HL-60 (cell line): ENCODE measurements around the gene FAM171A1.

Experiments
- POLR2AphosphoS5 ChIP-seq: IDR thresholded peaks from 2 replicates; pipeline ENCODE4 v1.6.1; 2012; ENCODE audit warnings: low read depth
- TF ChIP-seq, protein P1 (sequence below): IDR thresholded peaks from one replicate; pipeline ENCODE4 v1.5.1; 2011; ENCODE audit warnings: low read length, control low read depth, inconsistent platforms; ENCODE audit not compliant: insufficient read depth

DNA sequence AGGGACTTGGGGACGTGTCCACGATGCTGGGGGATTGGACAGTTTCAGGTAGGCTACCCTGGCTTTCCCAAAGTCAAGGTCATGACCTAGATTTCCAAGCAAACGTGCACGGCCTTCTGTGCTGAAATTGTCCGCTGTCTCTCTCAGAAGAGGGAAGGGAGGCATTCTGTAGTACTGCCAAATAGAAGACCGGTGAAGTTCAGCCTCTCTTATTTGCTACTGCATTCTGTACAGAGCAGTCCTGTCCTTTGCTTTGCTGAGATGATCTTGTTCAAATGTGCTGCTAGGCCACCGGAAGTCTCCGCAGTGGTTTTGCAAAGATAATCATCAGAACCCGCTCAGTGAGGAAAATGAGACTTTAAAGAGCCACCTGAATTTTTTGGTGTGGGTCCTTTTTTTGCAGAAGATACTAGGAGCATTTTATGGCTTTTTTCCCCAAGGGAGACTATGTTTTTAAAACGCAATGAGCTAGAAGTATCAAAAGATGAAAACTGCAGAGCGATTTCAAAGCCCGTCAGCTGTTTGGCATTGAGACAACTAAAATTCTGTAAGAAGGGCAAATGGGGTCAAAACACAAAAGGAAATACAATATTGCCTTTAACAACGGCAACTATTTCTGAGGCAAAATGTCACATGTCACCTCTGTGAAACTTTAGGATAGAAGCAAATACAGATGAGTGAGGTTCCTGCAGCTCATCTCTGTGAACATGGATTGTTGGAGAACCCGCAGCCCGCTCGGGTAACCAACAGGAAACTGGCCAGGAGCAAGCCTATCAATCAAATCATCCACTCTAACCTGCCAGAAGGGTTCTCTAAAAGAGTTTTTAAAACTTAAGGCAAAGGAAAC is 201.3 kb downstream of the FAM171A1 start:
- no peak for TF ChIP-seq POLR2AphosphoS5
- TF ChIP-seq, protein P1, sequence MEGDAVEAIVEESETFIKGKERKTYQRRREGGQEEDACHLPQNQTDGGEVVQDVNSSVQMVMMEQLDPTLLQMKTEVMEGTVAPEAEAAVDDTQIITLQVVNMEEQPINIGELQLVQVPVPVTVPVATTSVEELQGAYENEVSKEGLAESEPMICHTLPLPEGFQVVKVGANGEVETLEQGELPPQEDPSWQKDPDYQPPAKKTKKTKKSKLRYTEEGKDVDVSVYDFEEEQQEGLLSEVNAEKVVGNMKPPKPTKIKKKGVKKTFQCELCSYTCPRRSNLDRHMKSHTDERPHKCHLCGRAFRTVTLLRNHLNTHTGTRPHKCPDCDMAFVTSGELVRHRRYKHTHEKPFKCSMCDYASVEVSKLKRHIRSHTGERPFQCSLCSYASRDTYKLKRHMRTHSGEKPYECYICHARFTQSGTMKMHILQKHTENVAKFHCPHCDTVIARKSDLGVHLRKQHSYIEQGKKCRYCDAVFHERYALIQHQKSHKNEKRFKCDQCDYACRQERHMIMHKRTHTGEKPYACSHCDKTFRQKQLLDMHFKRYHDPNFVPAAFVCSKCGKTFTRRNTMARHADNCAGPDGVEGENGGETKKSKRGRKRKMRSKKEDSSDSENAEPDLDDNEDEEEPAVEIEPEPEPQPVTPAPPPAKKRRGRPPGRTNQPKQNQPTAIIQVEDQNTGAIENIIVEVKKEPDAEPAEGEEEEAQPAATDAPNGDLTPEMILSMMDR = no peak
